PC-3 (cell line): ENCODE results near the gene EIF4A2. TPM values are rescaled to one million over a fixed set of nuclear protein-coding genes. Genes with fewer than 3 reads are reported as not detected.

Experiments used
- ATAC-seq: fragments of 200-7000 bp; cut with Tn5 transposase; 2 replicates; pipeline ENCODE4 v1.9.1; 2020; ENCODE audit warnings: mild to moderate bottlenecking, moderate library complexity
- BruUV-seq: library from RNA; stranded (reverse); fragments of 400-500 nt; replicated peaks from 2 replicates; lab custom pipeline; 2021; lab: Mats Ljungman, UMichigan
- CTCF ChIA-PET: fragments of 300-600 bp; sonication (Branson Sonifier 250); formaldehyde crosslinking; loops from one replicate; lab custom pipeline; 2022; ENCODE audit warnings: antibody characterized with exemption; lab: Charles Lee
- POLR2A ChIA-PET: fragments of 300-600 bp; sonication (Branson Sonifier 250); formaldehyde crosslinking; loops from one replicate; lab custom pipeline; 2022; ENCODE audit warnings: antibody characterized with exemption; ENCODE audit not compliant: unreplicated experiment; lab: Charles Lee
- DNase-seq: peaks from one replicate; pipeline ENCODE4 v3.0.0-alpha.2; 2015
- H2AFZ ChIP-seq: fragments of 300-600 bp; sonication (generic); 2 replicates; pipeline ENCODE4 v1.6.0; 2016; ENCODE audit warnings: antibody characterized with exemption, low read length
- H3F3A ChIP-seq: fragments of 300-600 bp; sonication (generic); one replicate; pipeline ENCODE4 v1.6.0; 2017; ENCODE audit warnings: antibody characterized with exemption, low read length, control low read depth, mild to moderate bottlenecking; ENCODE audit not compliant: unreplicated experiment
- H3K27ac ChIP-seq: fragments of 300-600 bp; sonication (generic); 2 replicates; pipeline ENCODE4 v1.5.1; 2016; ENCODE audit warnings: mild to moderate bottlenecking, low read length
- H3K27me3 ChIP-seq: fragments of 300-600 bp; sonication (generic); 2 replicates; pipeline ENCODE4 v1.6.1; 2016; ENCODE audit warnings: low read length, mixed read lengths
- H3K36me3 ChIP-seq: fragments of 300-600 bp; sonication (generic); 2 replicates; pipeline ENCODE4 v1.6.1; 2016; ENCODE audit warnings: low read depth, mixed run types, low read length, mixed read lengths
- H3K4me1 ChIP-seq: fragments of 300-600 bp; sonication (generic); 2 replicates; pipeline ENCODE4 v1.5.1; 2016; ENCODE audit warnings: low read length; ENCODE audit not compliant: insufficient read depth
- H3K4me2 ChIP-seq: fragments of 300-600 bp; sonication (generic); 2 replicates; pipeline ENCODE4 v1.6.0; 2016; ENCODE audit warnings: low read length
- H3K4me3 ChIP-seq: fragments of 300-600 bp; sonication (generic); 2 replicates; pipeline ENCODE4 v1.5.1; 2016; ENCODE audit warnings: mild to moderate bottlenecking, low read length, mixed read lengths
- H3K79me2 ChIP-seq: fragments of 300-600 bp; sonication (generic); 2 replicates; pipeline ENCODE4 v1.6.1; 2017; ENCODE audit warnings: low read length, mixed read lengths
- H3K9ac ChIP-seq: fragments of 300-600 bp; sonication (generic); 2 replicates; pipeline ENCODE4 v1.6.0; 2016; ENCODE audit warnings: mild to moderate bottlenecking, low read length
- H3K9me2 ChIP-seq: fragments of 300-600 bp; sonication (generic); replicated peaks from 2 replicates; pipeline ENCODE4 v1.6.1; 2016; ENCODE audit warnings: mixed run types, low read length, mixed read lengths
- H3K9me3 ChIP-seq: fragments of 300-600 bp; sonication (generic); 2 replicates; pipeline ENCODE4 v1.6.1; 2016; ENCODE audit warnings: low read length, mixed read lengths
- H4K20me1 ChIP-seq: fragments of 300-600 bp; sonication (generic); 2 replicates; pipeline ENCODE4 v1.6.1; 2016; ENCODE audit warnings: low read length, mixed read lengths
- EZH2 ChIP-seq: fragments of 300-600 bp; sonication (generic); IDR thresholded peaks from one replicate; pipeline ENCODE4 v1.6.1; 2017; ENCODE audit warnings: antibody characterized with exemption, mild to moderate bottlenecking, low read length; ENCODE audit not compliant: unreplicated experiment
- EZH2phosphoT487 ChIP-seq: fragments of 300-600 bp; sonication (generic); IDR thresholded peaks from 2 replicates; pipeline ENCODE4 v1.6.1; 2018; ENCODE audit warnings: mild to moderate bottlenecking, antibody characterized with exemption, low read length, borderline replicate concordance
- intact Hi-C: fragments of 100-400 bp; cut with micrococcal nuclease; formaldehyde crosslinking; loops from 2 replicates; pipeline ENCODE4 v1.9.0; 2023
- total RNA-seq: library from RNA; depleted of rRNA; stranded (reverse); fragments of >200 nt; gene quantifications from 2 replicates; pipeline ENCODE4 v1.2.3, GENCODE V29; 2014
- TF ChIP-seq, protein P1 (sequence below): fragments of 300-600 bp; sonication (generic); conservative IDR thresholded peaks from 2 replicates; pipeline ENCODE4 v1.5.1; 2017; ENCODE audit warnings: antibody characterized with exemption, low read depth, mild to moderate bottlenecking, low read length

The EIF4A2 gene
- total RNA-seq, 1 experiment from 2014 or later: 233 TPM

DNA sequence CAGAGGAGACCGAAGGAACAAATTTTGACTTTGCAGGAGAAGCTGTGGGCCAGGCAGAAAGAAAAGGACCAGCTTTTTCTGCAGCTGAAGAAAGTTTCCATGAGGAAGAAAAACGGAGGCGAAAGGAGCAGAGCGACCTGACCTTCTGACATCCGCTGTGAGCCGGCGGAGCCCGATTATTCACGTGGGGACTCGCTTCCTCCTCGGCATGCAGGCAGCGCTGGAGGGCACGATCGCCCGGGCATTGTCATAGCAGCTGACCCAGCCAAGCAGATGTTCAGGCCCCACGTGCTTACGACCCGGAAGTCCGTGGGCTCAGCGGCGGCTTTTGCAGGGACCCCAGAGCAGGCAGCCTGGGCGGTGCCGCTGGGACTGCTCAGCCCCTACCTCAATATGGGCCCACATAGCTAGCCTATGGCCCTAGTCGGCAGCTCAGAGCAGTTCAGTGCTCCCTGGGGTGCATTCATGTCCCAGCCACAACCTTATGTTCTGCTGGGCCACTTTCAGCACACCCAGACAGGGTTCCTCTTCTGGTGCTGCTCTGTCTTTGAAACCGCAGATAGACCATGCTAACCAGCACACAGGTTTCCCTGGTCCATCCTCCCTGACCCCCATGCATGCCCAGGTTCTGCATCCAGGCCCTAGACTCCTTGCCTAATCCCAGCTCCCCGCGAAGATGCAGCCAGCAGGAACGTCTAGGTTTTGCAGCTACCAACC, 10.5 kb upstream of the EIF4A2 start:
- ChIA-PET CTCF (no interaction called here), POLR2A (no interaction called here)
- TF ChIP-seq EZH2phosphoT487 (no peak), EZH2 (no peak)
- TF ChIP-seq, protein P1, sequence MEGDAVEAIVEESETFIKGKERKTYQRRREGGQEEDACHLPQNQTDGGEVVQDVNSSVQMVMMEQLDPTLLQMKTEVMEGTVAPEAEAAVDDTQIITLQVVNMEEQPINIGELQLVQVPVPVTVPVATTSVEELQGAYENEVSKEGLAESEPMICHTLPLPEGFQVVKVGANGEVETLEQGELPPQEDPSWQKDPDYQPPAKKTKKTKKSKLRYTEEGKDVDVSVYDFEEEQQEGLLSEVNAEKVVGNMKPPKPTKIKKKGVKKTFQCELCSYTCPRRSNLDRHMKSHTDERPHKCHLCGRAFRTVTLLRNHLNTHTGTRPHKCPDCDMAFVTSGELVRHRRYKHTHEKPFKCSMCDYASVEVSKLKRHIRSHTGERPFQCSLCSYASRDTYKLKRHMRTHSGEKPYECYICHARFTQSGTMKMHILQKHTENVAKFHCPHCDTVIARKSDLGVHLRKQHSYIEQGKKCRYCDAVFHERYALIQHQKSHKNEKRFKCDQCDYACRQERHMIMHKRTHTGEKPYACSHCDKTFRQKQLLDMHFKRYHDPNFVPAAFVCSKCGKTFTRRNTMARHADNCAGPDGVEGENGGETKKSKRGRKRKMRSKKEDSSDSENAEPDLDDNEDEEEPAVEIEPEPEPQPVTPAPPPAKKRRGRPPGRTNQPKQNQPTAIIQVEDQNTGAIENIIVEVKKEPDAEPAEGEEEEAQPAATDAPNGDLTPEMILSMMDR: no peak
- no peak overlapping the region for H3K27ac ChIP-seq
- no TSS peak for BruUV-seq
- intact Hi-C loops: no loop called here
- H3K9me2 ChIP-seq: no peaks in the 10 kb centered on the region
- H3K79me2 ChIP-seq: no peaks in the 10 kb centered on the region
- no peak overlapping the region for H3K4me3 ChIP-seq
- no peak overlapping the region for H3K4me2 ChIP-seq
- H2AFZ ChIP-seq: no peak overlapping the region
- no peaks in the 10 kb centered on the region for H3K9me3 ChIP-seq
- no peaks in the 10 kb centered on the region for H4K20me1 ChIP-seq
- H3K4me1 ChIP-seq: no peaks in the 10 kb centered on the region
- no peak overlapping the region for H3K9ac ChIP-seq
- no peak for ATAC-seq
- H3K36me3 ChIP-seq: no peaks in the 10 kb centered on the region
- DNase-seq: no peak
- H3K27me3 ChIP-seq: no peaks in the 10 kb centered on the region
- no peaks in the 10 kb centered on the region for H3F3A ChIP-seq

DNA sequence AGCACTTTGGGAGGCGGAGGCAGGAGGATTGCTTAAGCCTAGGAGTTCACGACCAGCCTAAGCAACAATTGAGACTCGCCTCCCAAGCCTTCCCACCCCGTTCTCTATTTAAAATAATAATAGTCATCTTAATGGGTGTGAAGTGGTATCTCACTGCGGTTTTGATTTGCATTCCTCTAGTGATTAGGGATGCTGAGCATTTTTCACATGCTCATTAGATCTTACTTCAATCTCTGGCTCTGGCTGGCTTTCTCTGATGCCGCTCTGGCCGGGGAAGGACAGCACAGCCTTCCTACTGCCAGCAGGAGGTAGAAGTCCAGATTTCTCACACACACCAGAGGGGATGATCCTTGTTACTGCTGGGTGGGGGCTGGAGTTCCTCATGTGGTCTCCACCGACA, 7.4 kb upstream of the EIF4A2 start:
- no peak for TF ChIP-seq EZH2phosphoT487
- TF ChIP-seq EZH2: no peak
- TF ChIP-seq, protein P1: no peak
- no peak overlapping the region for H3K4me3 ChIP-seq
- DNase-seq (no peak), ATAC-seq (no peak)
- no peaks in the 10 kb centered on the region for H3K9me3 ChIP-seq
- H2AFZ ChIP-seq: no peak overlapping the region
- H3K79me2 ChIP-seq: no peaks in the 10 kb centered on the region
- ChIA-PET CTCF (interaction anchor here (0.7 kb wide), 1 partner anchor 159 kb away, joined by 3 read pairs; no protein-coding TSS in a partner anchor), POLR2A (no interaction called here)
- no peaks in the 10 kb centered on the region for H4K20me1 ChIP-seq
- no peak overlapping the region for H3K9ac ChIP-seq
- no TSS peak for BruUV-seq
- intact Hi-C loops: no loop called here
- no peak overlapping the region for H3K27ac ChIP-seq
- H3K36me3 ChIP-seq: no peaks in the 10 kb centered on the region
- H3K9me2 ChIP-seq: no peaks in the 10 kb centered on the region
- H3F3A ChIP-seq: no peaks in the 10 kb centered on the region
- H3K4me2 ChIP-seq: no peak overlapping the region
- no peaks in the 10 kb centered on the region for H3K27me3 ChIP-seq
- no peaks in the 10 kb centered on the region for H3K4me1 ChIP-seq

DNA sequence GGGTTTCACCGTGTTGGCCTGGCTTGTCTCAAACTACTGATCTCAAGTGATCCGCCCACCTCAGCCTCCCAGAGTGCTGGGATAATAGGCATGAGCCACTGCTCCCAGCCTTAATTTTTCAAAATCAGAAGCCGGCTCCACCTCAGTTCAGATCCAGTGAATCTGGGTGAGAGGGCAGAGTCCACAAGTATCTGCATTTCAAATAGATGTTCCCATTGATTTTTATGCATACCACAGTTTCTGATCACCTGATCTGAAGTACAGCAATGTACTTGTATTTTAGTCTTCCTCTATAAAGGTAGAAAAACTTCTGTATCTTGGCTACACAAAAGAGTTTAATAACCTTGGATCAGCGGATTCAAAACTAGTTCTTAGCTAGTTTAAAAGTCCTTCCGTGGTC, 4.2 kb upstream of the EIF4A2 start:
- no peak for DNase-seq
- H3K79me2 ChIP-seq: peaks cover 21% of the 10 kb centered on the region
- no peak overlapping the region for H3K27ac ChIP-seq
- BruUV-seq: no TSS peak
- no peak overlapping the region for H3K4me3 ChIP-seq
- H3K9me3 ChIP-seq: no peaks in the 10 kb centered on the region
- CTCF ChIA-PET: no interaction called here
- H2AFZ ChIP-seq: no peak overlapping the region
- no peak for ATAC-seq
- H4K20me1 ChIP-seq: peaks cover 7% of the 10 kb centered on the region
- peaks cover 7% of the 10 kb centered on the region for H3K36me3 ChIP-seq
- intact Hi-C loops: no loop called here
- H3K4me2 ChIP-seq: no peak overlapping the region
- no peaks in the 10 kb centered on the region for H3K9me2 ChIP-seq
- TF ChIP-seq, protein P1: no peak
- no peak for TF ChIP-seq EZH2phosphoT487
- TF ChIP-seq EZH2: no peak
- H3K4me1 ChIP-seq: 0 out of 2 replicates have a peak, but pooled peaks cover 5% of the 10 kb centered on the region
- no peak overlapping the region for H3K9ac ChIP-seq
- peaks cover under 1% of the 10 kb centered on the region for H3F3A ChIP-seq
- no peaks in the 10 kb centered on the region for H3K27me3 ChIP-seq
- POLR2A ChIA-PET: interaction anchor here (0.6 kb wide), 1 partner anchor 154 kb away, joined by 3 read pairs; no protein-coding TSS in a partner anchor
